Measurements from ENCODE around the gene FAM228A.

GRCh38 chr2:24225499-24226242 is 50.8 kb downstream of the FAM228A start:
- TF ChIP-seq SP2 (tag by site-specific recombination; IDR thresholded peaks at IDR 0.05): no peak
- TF ChIP-seq, protein P1, sequence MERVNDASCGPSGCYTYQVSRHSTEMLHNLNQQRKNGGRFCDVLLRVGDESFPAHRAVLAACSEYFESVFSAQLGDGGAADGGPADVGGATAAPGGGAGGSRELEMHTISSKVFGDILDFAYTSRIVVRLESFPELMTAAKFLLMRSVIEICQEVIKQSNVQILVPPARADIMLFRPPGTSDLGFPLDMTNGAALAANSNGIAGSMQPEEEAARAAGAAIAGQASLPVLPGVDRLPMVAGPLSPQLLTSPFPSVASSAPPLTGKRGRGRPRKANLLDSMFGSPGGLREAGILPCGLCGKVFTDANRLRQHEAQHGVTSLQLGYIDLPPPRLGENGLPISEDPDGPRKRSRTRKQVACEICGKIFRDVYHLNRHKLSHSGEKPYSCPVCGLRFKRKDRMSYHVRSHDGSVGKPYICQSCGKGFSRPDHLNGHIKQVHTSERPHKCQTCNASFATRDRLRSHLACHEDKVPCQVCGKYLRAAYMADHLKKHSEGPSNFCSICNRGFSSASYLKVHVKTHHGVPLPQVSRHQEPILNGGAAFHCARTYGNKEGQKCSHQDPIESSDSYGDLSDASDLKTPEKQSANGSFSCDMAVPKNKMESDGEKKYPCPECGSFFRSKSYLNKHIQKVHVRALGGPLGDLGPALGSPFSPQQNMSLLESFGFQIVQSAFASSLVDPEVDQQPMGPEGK (tag by site-specific recombination; IDR thresholded peaks at IDR 0.05): no peak

Data from HEK293 (cell line).